Left lung (tissue), 10 donors: ENCODE data around the gene PHLDB3. TPM values are rescaled to one million over a fixed set of nuclear protein-coding genes. Genes with fewer than 3 reads are reported as not detected.

Experiments
- ATAC-seq: fragments of 200-7000 bp; cut with Tn5 transposase; one replicate; pipeline ENCODE4 v1.9.1; 2020; ENCODE audit warnings: moderate library complexity
- DNase-seq, 4 donors: peaks; one replicate each; pipeline ENCODE4 v3.0.0-alpha.2; 2013 to 2020
- H3K27ac ChIP-seq, 2 donors: fragments of 200-600 bp; sonication (generic) in 1 of 2; one replicate each; pipeline versions ENCODE4 v1.5.0 to v1.8.0; 2020 to 2021
- H3K27me3 ChIP-seq, 2 donors: fragments of 200-600 bp; sonication (generic) in 1 of 2; one replicate each; pipeline versions ENCODE4 v1.5.0 to v1.8.0; 2020 to 2021
- H3K36me3 ChIP-seq, 2 donors: fragments of 200-600 bp; sonication (generic) in 1 of 2; one replicate each; pipeline versions ENCODE4 v1.5.0 to v1.8.0; 2020 to 2021
- H3K4me1 ChIP-seq, 2 donors: fragments of 200-600 bp; one replicate each; pipeline ENCODE4 v1.8.0; 2021
- H3K4me3 ChIP-seq, 2 donors: fragments of 200-600 bp; sonication (generic) in 1 of 2; one replicate each; pipeline versions ENCODE4 v1.5.0 to v1.8.0; 2020 to 2021; ENCODE audit warnings: mild to moderate bottlenecking in 1 of 2
- H3K9me3 ChIP-seq, 2 donors: fragments of 200-600 bp; sonication (generic) in 1 of 2; one replicate each; pipeline versions ENCODE4 v1.5.0 to v1.8.0; 2020 to 2021
- CTCF ChIP-seq, 2 donors: fragments of 200-600 bp; sonication (generic) in 1 of 2; IDR thresholded peaks; one replicate each; pipeline versions ENCODE4 v1.5.0 to v1.8.0; 2021; ENCODE audit warnings: antibody characterized with exemption in 2 of 2
- intact Hi-C, 2 donors: fragments of 100-400 bp; cut with DNase I; formaldehyde crosslinking; loops; one replicate each; pipeline versions ENCODE4 v1.11.2 to v1.14.2; 2022
- polyA plus RNA-seq, 6 donors: library from polyadenylated mRNA; unstranded; fragments of 120-200 nt; gene quantifications; one replicate each; pipeline ENCODE4 v1.2.1, GENCODE V29; 2013; ENCODE audit not compliant: insufficient read length in 6 of 6
- total RNA-seq, 2 donors: library from RNA; stranded (reverse); fragmentation: NEBNext Ultra II Directional; extraction: Animal tissue kit (Norgen Biotek cat#: 25700); gene quantifications; one replicate each; pipeline ENCODE4 v1.2.1, GENCODE V29; 2021
- donor health status: DM: no; HTN: yes; CAD: no.
- donor health status: DM: no; HTN: no; CAD: no.

PHLDB3 gene
- total and polyA plus RNA-seq, 8 donors = 4.5 to 13.3 (median 9.8) TPM

GRCh38 chr19:43534816-43535761 is 30.5 kb upstream of the PHLDB3 start:
- Histone ChIP-seq H3K4me1 (peaks cover 0 to 24% of the 10 kb centered on the region in 2 donors), H3K9me3 (peaks cover 0 to 5% of the 10 kb centered on the region in 2 donors), H3K27ac (peak overlapping the region; percentile 90), H3K36me3 (peaks cover 0 to 31% of the 10 kb centered on the region in 2 donors), H3K27me3 (no peaks in the 10 kb centered on the region), H3K4me3 (no peak overlapping the region)
- DNase-seq (peak in 3 of 4 donors; percentile 55 to 85 (median 77)), ATAC-seq (no peak)
- TF ChIP-seq CTCF (IDR thresholded peaks at IDR 0.05) = peak; percentile 42 to 48
- intact Hi-C loops = no loop called here

- H3K9me3 ChIP-seq = peaks cover 0 to 5% of the 10 kb centered on the region in 2 donors
- H3K36me3 ChIP-seq = peaks cover 0 to 24% of the 10 kb centered on the region in 2 donors
- peak in 1 of 4 donors; percentile 7 for DNase-seq
- peaks cover 0 to 24% of the 10 kb centered on the region in 2 donors for H3K4me1 ChIP-seq
- H3K4me3 ChIP-seq = peak overlapping the region; percentile 55 to 58
- H3K27me3 ChIP-seq = no peaks in the 10 kb centered on the region
- no peak for TF ChIP-seq CTCF (IDR thresholded peaks at IDR 0.05)
- ATAC-seq = no peak
- H3K27ac ChIP-seq = peak overlapping the region; percentile 90
- intact Hi-C loops = no loop called here
Observed at GRCh38 chr19:43534305-43534815, 29.8 kb upstream of the PHLDB3 start.

- intact Hi-C loops = no loop called here
- DNase-seq (peak; percentile 97 to 99 (median 98)), ATAC-seq (peak; percentile 87)
- peak overlapping the region; percentile 55 to 58 for H3K4me3 ChIP-seq
- H3K36me3 ChIP-seq = peaks cover 0 to 18% of the 10 kb centered on the region in 2 donors
- TF ChIP-seq CTCF (IDR thresholded peaks at IDR 0.05) = no peak
- peaks cover 0 to 24% of the 10 kb centered on the region in 2 donors for H3K4me1 ChIP-seq
- peaks cover 0 to under 1% of the 10 kb centered on the region in 2 donors for H3K9me3 ChIP-seq
- peak overlapping the region; percentile 90 for H3K27ac ChIP-seq
- H3K27me3 ChIP-seq = no peaks in the 10 kb centered on the region
Observed at GRCh38 chr19:43533546-43534304, 29.2 kb upstream of the PHLDB3 start.

GRCh38 chr19:43532962-43533545 is 28.5 kb upstream of the PHLDB3 start, which contains the start of gene ZNF575:
ZNF575 (plus strand) TSS chr19:43533188; CDS start chr19:43534423, 1,235 bp downstream.
- DNase-seq (peak; percentile 93 to 97 (median 95)), ATAC-seq (peak; percentile 85)
- no peak for TF ChIP-seq CTCF (IDR thresholded peaks at IDR 0.05)
- H3K9me3 ChIP-seq = no peaks in the 10 kb centered on the region
- H3K27me3 ChIP-seq = no peaks in the 10 kb centered on the region
- peak within 1 kb of the TSS; percentile 90 for H3K27ac ChIP-seq
- peaks cover 0 to 24% of the 10 kb centered on the region in 2 donors for H3K4me1 ChIP-seq
- peak within 1 kb of the TSS; percentile 55 to 58 for H3K4me3 ChIP-seq
- peaks cover 0 to 11% of the 10 kb centered on the region in 2 donors for H3K36me3 ChIP-seq
- intact Hi-C loops = no loop called here
